CD4-positive, CD25-positive, alpha-beta regulatory T cell (primary cell): Measurements from ENCODE around the gene IMP3. TPM values are rescaled to one million over a fixed set of nuclear protein-coding genes. Genes with fewer than 3 reads are reported as not detected.

Source experiments
- ATAC-seq, 2 donors: fragments of 150-1000 bp; cut with Tn5 transposase; one replicate each; pipeline ENCODE4 v1.10.0; 2021; ENCODE audit warnings: low read depth in 2 of 2, moderate number of reproducible peaks in 2 of 2, moderate library complexity in 1 of 2
- DNase-seq, 3 donors: peaks; one replicate each; pipeline versions ENCODE4 v3.0.0 to v3.0.0-alpha.2; 2012 to 2022; ENCODE audit warnings: mixed read lengths in 1 of 3
- H3K27ac ChIP-seq: one replicate; pipeline ENCODE4 v1.7.0; 2013; ENCODE audit warnings: mild to moderate bottlenecking, low read length; ENCODE audit not compliant: insufficient read depth, poor library complexity, severe bottlenecking
- H3K27me3 ChIP-seq: one replicate; pipeline ENCODE4 v1.7.0; 2013; ENCODE audit warnings: low read length; ENCODE audit not compliant: control insufficient read depth, insufficient read depth
- H3K36me3 ChIP-seq: one replicate; pipeline ENCODE4 v1.7.0; 2013; ENCODE audit warnings: mild to moderate bottlenecking, low read length, moderate library complexity; ENCODE audit not compliant: control insufficient read depth, insufficient read depth
- H3K4me1 ChIP-seq: 2 replicates; pipeline ENCODE4 v1.7.0; 2013; ENCODE audit warnings: mild to moderate bottlenecking, low read length; ENCODE audit not compliant: insufficient read depth, control insufficient read depth, poor library complexity, severe bottlenecking
- H3K4me3 ChIP-seq: one replicate; pipeline ENCODE4 v1.7.0; 2013; ENCODE audit warnings: low read depth, mild to moderate bottlenecking, low read length, moderate library complexity
- H3K9me3 ChIP-seq, 2 experiments: 1 replicate in 1 of 2; 2 replicates in 1 of 2; pipeline ENCODE4 v1.7.0; 2013; ENCODE audit warnings: low read length in 2 of 2, mild to moderate bottlenecking in 1 of 2, moderate library complexity in 1 of 2; ENCODE audit not compliant: control insufficient read depth in 2 of 2
- H3K27ac Mint-ChIP-seq, 3 donors: one replicate each; pipeline ENCODE4 v1.8.0; 2020 to 2022; ENCODE audit warnings: mild to moderate bottlenecking in 3 of 3, mixed read lengths in 3 of 3, moderate library complexity in 2 of 3
- H3K27me3 Mint-ChIP-seq: one replicate; pipeline ENCODE4 v1.8.0; 2022; ENCODE audit warnings: mild to moderate bottlenecking, mixed read lengths
- H3K36me3 Mint-ChIP-seq: one replicate; pipeline ENCODE4 v1.8.0; 2020; ENCODE audit warnings: mixed read lengths
- H3K4me1 Mint-ChIP-seq, 4 donors: one replicate each; pipeline ENCODE4 v1.8.0; 2020 to 2022; ENCODE audit warnings: mixed read lengths in 4 of 4, mild to moderate bottlenecking in 1 of 4
- H3K4me3 Mint-ChIP-seq, 4 donors: one replicate each; pipeline ENCODE4 v1.8.0; 2020 to 2022; ENCODE audit warnings: mild to moderate bottlenecking in 4 of 4, mixed read lengths in 4 of 4, moderate library complexity in 3 of 4
- H3K9me3 Mint-ChIP-seq, 7 donors: one replicate each; pipeline ENCODE4 v1.8.0; 2020 to 2022; ENCODE audit warnings: mixed read lengths in 7 of 7, mild to moderate bottlenecking in 3 of 7, moderate library complexity in 2 of 7
- polyA plus RNA-seq, 4 donors: library from polyadenylated mRNA; unstranded; fragments of 300-500 nt; fragmentation: Illumina TruSeq; gene quantifications; one replicate each; pipeline ENCODE4 v1.2.3, GENCODE V29; 2021
- total RNA-seq: library from RNA; stranded (reverse); gene quantifications from one replicate; pipeline ENCODE4 v1.2.3, GENCODE V29; 2022

IMP3 gene
- total and polyA plus RNA-seq, 5 donors from 2014 or later = 40.5 to 303 (median 274) TPM

GRCh38 chr15:75651810-75652543 is 12.0 kb upstream of the IMP3 start:
- H3K4me3 Mint-ChIP-seq = peak overlapping the region in 3 of 4 donors; percentile 65 to 79 (median 73)
- Histone ChIP-seq H3K27ac (no peak overlapping the region), H3K4me3 (no peak overlapping the region), H3K27me3 (no peaks in the 10 kb centered on the region), H3K36me3 (no peaks in the 10 kb centered on the region), H3K9me3 (no peaks in the 10 kb centered on the region), H3K4me1 (peaks cover 25% of the 10 kb centered on the region)
- peak overlapping the region; percentile 71 to 83 (median 82) for H3K27ac Mint-ChIP-seq
- ATAC-seq (no peak), DNase-seq (peak in 1 of 3 donors; percentile 20)
- peaks cover 6% of the 10 kb centered on the region for H3K36me3 Mint-ChIP-seq
- no peaks in the 10 kb centered on the region for H3K9me3 Mint-ChIP-seq
- H3K27me3 Mint-ChIP-seq = no peaks in the 10 kb centered on the region
- H3K4me1 Mint-ChIP-seq = peaks cover 0 to 44% (median 18%) of the 10 kb centered on the region in 4 donors

GRCh38 chr15:75650908-75651809 is 11.1 kb upstream of the IMP3 start:
- Mint-ChIP-seq H3K27me3 (no peaks in the 10 kb centered on the region), H3K9me3 (no peaks in the 10 kb centered on the region), H3K4me1 (peaks cover 0 to 52% (median 26%) of the 10 kb centered on the region in 4 donors), H3K36me3 (peaks cover 1% of the 10 kb centered on the region), H3K4me3 (peak overlapping the region; percentile 41 to 79 (median 57)), H3K27ac (peak overlapping the region; percentile 32 to 83 (median 74))
- H3K27me3 ChIP-seq = peaks cover 1% of the 10 kb centered on the region
- no peak overlapping the region for H3K27ac ChIP-seq
- no peak overlapping the region for H3K4me3 ChIP-seq
- H3K4me1 ChIP-seq = peaks cover 32% of the 10 kb centered on the region
- ATAC-seq (no peak), DNase-seq (no peak)
- H3K9me3 ChIP-seq = no peaks in the 10 kb centered on the region
- no peaks in the 10 kb centered on the region for H3K36me3 ChIP-seq

GRCh38 chr15:75649848-75650247 is 9.8 kb upstream of the IMP3 start:
- peaks cover 3% of the 10 kb centered on the region for H3K27me3 ChIP-seq
- no peak for ATAC-seq
- no peaks in the 10 kb centered on the region for H3K27me3 Mint-ChIP-seq
- peak overlapping the region in 1 of 3 donors; percentile 24 for H3K27ac Mint-ChIP-seq
- H3K36me3 Mint-ChIP-seq = no peaks in the 10 kb centered on the region
- no peak for DNase-seq
- H3K36me3 ChIP-seq = no peaks in the 10 kb centered on the region
- H3K4me1 Mint-ChIP-seq = peaks cover 0 to 53% (median 28%) of the 10 kb centered on the region in 4 donors
- H3K9me3 Mint-ChIP-seq = no peaks in the 10 kb centered on the region
- peak overlapping the region; percentile 61 to 88 (median 86) for H3K4me3 Mint-ChIP-seq
- no peak overlapping the region for H3K27ac ChIP-seq
- H3K9me3 ChIP-seq = no peaks in the 10 kb centered on the region
- peaks cover 32% of the 10 kb centered on the region for H3K4me1 ChIP-seq
- no peak overlapping the region for H3K4me3 ChIP-seq

- Mint-ChIP-seq H3K27ac (peak overlapping the region in 2 of 3 donors; percentile 14 to 60), H3K27me3 (no peaks in the 10 kb centered on the region), H3K9me3 (no peaks in the 10 kb centered on the region), H3K4me1 (peaks cover 0 to 53% (median 30%) of the 10 kb centered on the region in 4 donors), H3K4me3 (peak overlapping the region; percentile 61 to 88 (median 86)), H3K36me3 (no peaks in the 10 kb centered on the region)
- H3K36me3 ChIP-seq = no peaks in the 10 kb centered on the region
- DNase-seq (no peak), ATAC-seq (no peak)
- H3K27me3 ChIP-seq = peaks cover 3% of the 10 kb centered on the region
- H3K4me1 ChIP-seq = peaks cover 32% of the 10 kb centered on the region
- no peaks in the 10 kb centered on the region for H3K9me3 ChIP-seq
- no peak overlapping the region for H3K27ac ChIP-seq
- H3K4me3 ChIP-seq = no peak overlapping the region
These were observed 9.2 kb upstream of the IMP3 start for GRCh38 chr15:75649045-75649761.

- peak overlapping the region; percentile 85 to 90 (median 88) for H3K4me3 Mint-ChIP-seq
- H3K27me3 Mint-ChIP-seq = no peaks in the 10 kb centered on the region
- Histone ChIP-seq H3K9me3 (no peaks in the 10 kb centered on the region), H3K4me1 (peaks cover 32% of the 10 kb centered on the region), H3K27ac (peak overlapping the region; percentile 47), H3K4me3 (peak overlapping the region; percentile 60), H3K36me3 (no peaks in the 10 kb centered on the region), H3K27me3 (peaks cover 3% of the 10 kb centered on the region)
- H3K9me3 Mint-ChIP-seq = no peaks in the 10 kb centered on the region
- H3K4me1 Mint-ChIP-seq = peaks cover 0 to 53% (median 33%) of the 10 kb centered on the region in 4 donors
- no peak for DNase-seq
- no peak for ATAC-seq
- peak overlapping the region in 2 of 3 donors; percentile 38 to 60 for H3K27ac Mint-ChIP-seq
- H3K36me3 Mint-ChIP-seq = no peaks in the 10 kb centered on the region
These were observed 8.4 kb upstream of the IMP3 start for GRCh38 chr15:75648156-75649000.

- peaks cover 0 to 53% (median 33%) of the 10 kb centered on the region in 4 donors for H3K4me1 Mint-ChIP-seq
- peak within 1 kb of the TSS; percentile 69 to 82 (median 79) for H3K27ac Mint-ChIP-seq
- ATAC-seq (peak; percentile 31 to 52), DNase-seq (peak; percentile 45 to 54 (median 50))
- no peaks in the 10 kb centered on the region for H3K27me3 Mint-ChIP-seq
- H3K9me3 Mint-ChIP-seq = no peaks in the 10 kb centered on the region
- peaks cover 3% of the 10 kb centered on the region for H3K27me3 ChIP-seq
- H3K36me3 ChIP-seq = no peaks in the 10 kb centered on the region
- peaks cover 32% of the 10 kb centered on the region for H3K4me1 ChIP-seq
- no peaks in the 10 kb centered on the region for H3K9me3 ChIP-seq
- H3K27ac ChIP-seq = peak within 1 kb of the TSS; percentile 47
- H3K4me3 ChIP-seq = peak within 1 kb of the TSS; percentile 75
- peak within 1 kb of the TSS; percentile 85 to 90 (median 88) for H3K4me3 Mint-ChIP-seq
- H3K36me3 Mint-ChIP-seq = no peaks in the 10 kb centered on the region
These were observed 7.5 kb upstream of the IMP3 start, which contains the start of gene SNX33 for GRCh38 chr15:75647370-75648155. TSS of gene SNX33 (plus strand) at chr15:75647912. CDS start at chr15:75649103, 1,191 bp downstream.
